SK-N-MC (cell line): ENCODE results near the gene IGF2R.
"Not testable (repeated sequence)": the region's sequence is repeated elsewhere in the genome, so short reads cannot be mapped to it uniquely, and the experiment has no call there.

Experiments
- DNase-seq: peaks from one replicate; pipeline ENCODE4 v3.0.0-alpha.2; 2011; ENCODE audit warnings: low read depth, low spot score
- H3K27ac ChIP-seq: fragments of 200-600 bp; sonication (generic); 2 replicates; pipeline ENCODE4 v1.5.1; 2016; ENCODE audit warnings: mixed run types
- H3K36me3 ChIP-seq: fragments of 200-600 bp; sonication (generic); 2 replicates; pipeline ENCODE4 v1.6.1; 2017; ENCODE audit warnings: antibody characterized with exemption, low read length, mixed read lengths; ENCODE audit not compliant: insufficient read depth
- H3K4me3 ChIP-seq: fragments of 200-600 bp; sonication (generic); 2 replicates; pipeline ENCODE4 v1.5.1; 2016
- H3K9ac ChIP-seq: fragments of 200-600 bp; sonication (generic); 2 replicates; pipeline ENCODE4 v1.8.0; 2017; ENCODE audit warnings: mixed run types, mixed read lengths; ENCODE audit not compliant: insufficient read length
- H3K9me3 ChIP-seq: fragments of 200-600 bp; sonication (generic); 2 replicates; pipeline ENCODE4 v1.6.1; 2017; ENCODE audit warnings: low read depth, mild to moderate bottlenecking, antibody characterized with exemption, low read length, moderate library complexity, mixed read lengths
- EZH2 ChIP-seq: fragments of 200-600 bp; sonication (generic); IDR thresholded peaks from one replicate; pipeline ENCODE4 v1.6.1; 2017; ENCODE audit warnings: antibody characterized with exemption
- FOXP2 ChIP-seq: optimal IDR thresholded peaks from 2 replicates; pipeline ENCODE3; 2011; ENCODE audit warnings: mild to moderate bottlenecking, moderate library complexity; ENCODE audit not compliant: insufficient read depth; ENCODE audit errors: extremely low read length, control extremely low read depth
- POLR2AphosphoS5 ChIP-seq: IDR thresholded peaks from 2 replicates; pipeline ENCODE4 v1.6.1; 2012; ENCODE audit warnings: mild to moderate bottlenecking, low read depth, low read length, borderline replicate concordance

Gene IGF2R

GRCh38 chr6:159959165-159959975, 9.5 kb upstream of the IGF2R start:
- no peak overlapping the region for H3K27ac ChIP-seq
- TF ChIP-seq FOXP2 (no peak), EZH2 (no peak), POLR2AphosphoS5 (no peak)
- H3K36me3 ChIP-seq: no peaks in the 10 kb centered on the region
- no peak overlapping the region for H3K9ac ChIP-seq
- DNase-seq: no peak
- H3K4me3 ChIP-seq: no peak overlapping the region
- H3K9me3 ChIP-seq: no peaks in the 10 kb centered on the region

GRCh38 chr6:159959976-159960384, 8.9 kb upstream of the IGF2R start:
- TF ChIP-seq FOXP2 (no peak), EZH2 (no peak), POLR2AphosphoS5 (no peak)
- DNase-seq: no peak
- Histone ChIP-seq H3K4me3 (no peak overlapping the region), H3K27ac (no peak overlapping the region), H3K9me3 (no peaks in the 10 kb centered on the region), H3K36me3 (no peaks in the 10 kb centered on the region), H3K9ac (no peak overlapping the region)

- H3K27ac ChIP-seq: no peak overlapping the region
- no peaks in the 10 kb centered on the region for H3K9me3 ChIP-seq
- H3K9ac ChIP-seq: no peak overlapping the region
- TF ChIP-seq EZH2 (no peak), POLR2AphosphoS5 (no peak), FOXP2 (no peak)
- no peak for DNase-seq
- no peaks in the 10 kb centered on the region for H3K36me3 ChIP-seq
- H3K4me3 ChIP-seq: no peak overlapping the region
Measured at GRCh38 chr6:159960485-159960884, 8.4 kb upstream of the IGF2R start.

- H3K9ac ChIP-seq: no peak overlapping the region
- H3K27ac ChIP-seq: no peak overlapping the region
- no peaks in the 10 kb centered on the region for H3K36me3 ChIP-seq
- no peaks in the 10 kb centered on the region for H3K9me3 ChIP-seq
- no peak for DNase-seq
- no peak for TF ChIP-seq EZH2
- TF ChIP-seq FOXP2: no peak
- TF ChIP-seq POLR2AphosphoS5: no peak
- no peak overlapping the region for H3K4me3 ChIP-seq
Measured at GRCh38 chr6:159961528-159961927, 7.4 kb upstream of the IGF2R start.

- no peak for DNase-seq
- H3K9me3 ChIP-seq: no peaks in the 10 kb centered on the region
- no peak overlapping the region for H3K4me3 ChIP-seq
- H3K27ac ChIP-seq: no peak overlapping the region
- H3K36me3 ChIP-seq: no peaks in the 10 kb centered on the region
- H3K9ac ChIP-seq: no peak overlapping the region
- TF ChIP-seq POLR2AphosphoS5 (no peak), FOXP2 (no peak), EZH2 (no peak)
Measured at GRCh38 chr6:159963111-159963510, 5.8 kb upstream of the IGF2R start.

GRCh38 chr6:159964046-159964445, 4.8 kb upstream of the IGF2R start:
- no peak for TF ChIP-seq FOXP2
- no peak for TF ChIP-seq POLR2AphosphoS5
- no peak for TF ChIP-seq EZH2
- DNase-seq: no peak
- Histone ChIP-seq H3K9ac (no peak overlapping the region), H3K4me3 (no peak overlapping the region), H3K9me3 (no peaks in the 10 kb centered on the region), H3K27ac (no peak overlapping the region), H3K36me3 (no peaks in the 10 kb centered on the region)

GRCh38 chr6:159966339-159966738, 2.5 kb upstream of the IGF2R start:
- Histone ChIP-seq H3K9ac (no peak overlapping the region), H3K4me3 (no peak overlapping the region), H3K9me3 (no peaks in the 10 kb centered on the region), H3K36me3 (no peaks in the 10 kb centered on the region), H3K27ac (no peak overlapping the region)
- no peak for DNase-seq
- no peak for TF ChIP-seq EZH2
- TF ChIP-seq FOXP2: no peak
- no peak for TF ChIP-seq POLR2AphosphoS5

GRCh38 chr6:159966981-159967380, 1.9 kb upstream of the IGF2R start:
- Histone ChIP-seq H3K9ac (no peak overlapping the region), H3K27ac (no peak overlapping the region), H3K9me3 (no peaks in the 10 kb centered on the region), H3K4me3 (no peak overlapping the region), H3K36me3 (no peaks in the 10 kb centered on the region)
- no peak for DNase-seq
- no peak for TF ChIP-seq FOXP2
- no peak for TF ChIP-seq EZH2
- no peak for TF ChIP-seq POLR2AphosphoS5

GRCh38 chr6:159967621-159968020, 1.3 kb upstream of the IGF2R start:
- H3K36me3 ChIP-seq, H3K27ac ChIP-seq, H3K9me3 ChIP-seq, DNase-seq, H3K4me3 ChIP-seq: not testable (repeated sequence)
- H3K9ac ChIP-seq: peak overlapping the region; percentile 96
